Choroid plexus epithelial cell (primary cell): ENCODE results near the gene MAP4K2.

Experiments
- DNase-seq: peaks from one replicate; pipeline ENCODE4 v3.0.0-alpha.2; 2010; ENCODE audit warnings: low read depth
- H3K4me3 ChIP-seq: 2 replicates; pipeline ENCODE4 v1.5.1; 2011; ENCODE audit warnings: low read depth, mild to moderate bottlenecking, control low read depth, low read length, moderate library complexity
- TF ChIP-seq, protein P1 (sequence below): conservative IDR thresholded peaks from 2 replicates; pipeline ENCODE4 v1.5.1; 2011; ENCODE audit warnings: low read depth, mild to moderate bottlenecking, control low read depth, inconsistent platforms, low read length, moderate library complexity

MAP4K2 gene

DNA sequence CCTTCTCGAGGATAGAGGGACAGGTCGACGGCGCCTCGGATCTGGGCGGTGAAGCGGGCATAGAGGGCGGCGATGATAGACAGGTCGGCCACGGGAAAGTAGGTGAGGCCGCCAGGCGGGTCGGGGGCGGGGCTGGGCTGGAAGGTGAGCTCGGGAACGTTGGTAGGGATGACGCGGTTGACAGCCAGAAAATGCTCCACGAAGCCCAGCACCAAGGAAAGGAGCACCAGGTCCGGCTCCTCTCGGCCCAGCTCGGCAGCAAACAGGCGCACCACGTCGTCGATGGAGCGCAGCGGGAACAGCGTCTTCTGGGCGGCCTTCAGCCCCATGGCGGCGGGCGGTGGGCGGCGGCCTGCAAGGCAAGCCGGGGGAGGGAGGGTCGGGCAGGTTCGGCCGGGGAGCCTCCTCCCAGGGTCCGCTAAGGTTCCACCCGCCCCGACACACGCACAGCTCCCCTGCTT, 6.8 kb upstream of the MAP4K2 start:
- peak overlapping the region; percentile 85 for H3K4me3 ChIP-seq
- TF ChIP-seq, protein P1, sequence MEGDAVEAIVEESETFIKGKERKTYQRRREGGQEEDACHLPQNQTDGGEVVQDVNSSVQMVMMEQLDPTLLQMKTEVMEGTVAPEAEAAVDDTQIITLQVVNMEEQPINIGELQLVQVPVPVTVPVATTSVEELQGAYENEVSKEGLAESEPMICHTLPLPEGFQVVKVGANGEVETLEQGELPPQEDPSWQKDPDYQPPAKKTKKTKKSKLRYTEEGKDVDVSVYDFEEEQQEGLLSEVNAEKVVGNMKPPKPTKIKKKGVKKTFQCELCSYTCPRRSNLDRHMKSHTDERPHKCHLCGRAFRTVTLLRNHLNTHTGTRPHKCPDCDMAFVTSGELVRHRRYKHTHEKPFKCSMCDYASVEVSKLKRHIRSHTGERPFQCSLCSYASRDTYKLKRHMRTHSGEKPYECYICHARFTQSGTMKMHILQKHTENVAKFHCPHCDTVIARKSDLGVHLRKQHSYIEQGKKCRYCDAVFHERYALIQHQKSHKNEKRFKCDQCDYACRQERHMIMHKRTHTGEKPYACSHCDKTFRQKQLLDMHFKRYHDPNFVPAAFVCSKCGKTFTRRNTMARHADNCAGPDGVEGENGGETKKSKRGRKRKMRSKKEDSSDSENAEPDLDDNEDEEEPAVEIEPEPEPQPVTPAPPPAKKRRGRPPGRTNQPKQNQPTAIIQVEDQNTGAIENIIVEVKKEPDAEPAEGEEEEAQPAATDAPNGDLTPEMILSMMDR = no peak
- peak; percentile 18 for DNase-seq

- no peak for DNase-seq
- TF ChIP-seq, protein P1 = no peak
- no peak overlapping the region for H3K4me3 ChIP-seq
These were observed 2.5 kb upstream of the MAP4K2 start for GRCh38 chr11:64805481-64805880.

- DNase-seq = no peak
- TF ChIP-seq, protein P1 = no peak
These were observed 1.6 kb upstream of the MAP4K2 start for GRCh38 chr11:64804346-64805210.

GRCh38 chr11:64803846-64804345, 882 bp upstream of the MAP4K2 start:
- H3K4me3 ChIP-seq = peak overlapping the region; percentile 74
- no peak for DNase-seq
- TF ChIP-seq, protein P1 = no peak

More at GRCh38 chr11:64804346-64805210, 1.6 kb upstream of the MAP4K2 start:
- H3K4me3 ChIP-seq = no peak overlapping the region

GRCh38 chr11:64802370-64803157, 450 bp downstream of the MAP4K2 start:
- DNase-seq = no peak
- H3K4me3 ChIP-seq = peak overlapping the region; percentile 66
- TF ChIP-seq, protein P1 = no peak

GRCh38 chr11:64801561-64802369, 1.2 kb downstream of the MAP4K2 start:
- TF ChIP-seq, protein P1 = no peak
- DNase-seq = no peak
- H3K4me3 ChIP-seq = peak overlapping the region; percentile 66
